Activated T-helper 9 cell treated with anti-CD3 and anti-CD28 coated beads, Interleukin-2, amount 50 U/mL, for 16 hours (primary cell): Measurements from ENCODE around the gene NECTIN3.

Source experiments
- DNase-seq: peaks from one replicate; pipeline ENCODE4 v3.0.0-alpha.2; 2020; ENCODE audit warnings: low read depth

Gene NECTIN3

GRCh38 chr3:111084911-111085310 is 13.3 kb downstream of the NECTIN3 start:
- no peak for DNase-seq

GRCh38 chr3:111087924-111088469 is 16.4 kb downstream of the NECTIN3 start:
- DNase-seq = no peak

- DNase-seq = no peak
These were observed 25.0 kb downstream of the NECTIN3 start for GRCh38 chr3:111096487-111097209.

- DNase-seq = no peak
These were observed 32.2 kb downstream of the NECTIN3 start for GRCh38 chr3:111103807-111104206.

- DNase-seq = no peak
These were observed 35.5 kb downstream of the NECTIN3 start for GRCh38 chr3:111106993-111107661.

GRCh38 chr3:111107662-111108035 is 36.0 kb downstream of the NECTIN3 start:
- DNase-seq = no peak

GRCh38 chr3:111112913-111113312 is 41.3 kb downstream of the NECTIN3 start:
- DNase-seq = no peak

GRCh38 chr3:111128884-111129283 is 57.3 kb downstream of the NECTIN3 start:
- no peak for DNase-seq

- no peak for DNase-seq
These were observed 59.2 kb downstream of the NECTIN3 start for GRCh38 chr3:111130827-111131226.

- DNase-seq = no peak
These were observed 62.7 kb downstream of the NECTIN3 start for GRCh38 chr3:111134302-111134701.

- DNase-seq = no peak
These were observed 79.8 kb downstream of the NECTIN3 start for GRCh38 chr3:111151438-111151837.

GRCh38 chr3:111152496-111152895 is 80.9 kb downstream of the NECTIN3 start:
- DNase-seq = no peak

GRCh38 chr3:111156517-111156916 is 84.9 kb downstream of the NECTIN3 start:
- DNase-seq = no peak

GRCh38 chr3:111159391-111159790 is 87.8 kb downstream of the NECTIN3 start:
- DNase-seq = no peak

- DNase-seq = no peak
These were observed 93.0 kb downstream of the NECTIN3 start for GRCh38 chr3:111164621-111165020.

- DNase-seq = no peak
These were observed 93.8 kb downstream of the NECTIN3 start for GRCh38 chr3:111165411-111165810.

GRCh38 chr3:111173328-111173900 is 101.8 kb downstream of the NECTIN3 start:
- DNase-seq = no peak

GRCh38 chr3:111173906-111174305 is 102.3 kb downstream of the NECTIN3 start:
- no peak for DNase-seq

GRCh38 chr3:111190518-111190917 is 118.9 kb downstream of the NECTIN3 start:
- no peak for DNase-seq

- no peak for DNase-seq
These were observed 121.9 kb downstream of the NECTIN3 start for GRCh38 chr3:111193472-111193871.

- no peak for DNase-seq
These were observed 122.4 kb downstream of the NECTIN3 start for GRCh38 chr3:111194048-111194447.

GRCh38 chr3:111197485-111197884 is 125.9 kb downstream of the NECTIN3 start:
- no peak for DNase-seq

- DNase-seq = no peak
These were observed 128.4 kb downstream of the NECTIN3 start for GRCh38 chr3:111200027-111200426.
